Measurements from ENCODE around the gene TALDO1. TPM values are rescaled to one million over a fixed set of nuclear protein-coding genes. Genes with fewer than 3 reads are reported as not detected.

Gene TALDO1
- total RNA-seq, 6 donors from 2014 or later, result 163 to 313 (median 217) TPM

- H3K4me3 ChIP-seq, result no peak overlapping the region
- ATAC-seq (ENCODE audit: low FRiP score in 2 of 2), result no peak
These were observed 13.0 kb downstream of the TALDO1 start for GRCh38 chr11:760236-760635.

DNA sequence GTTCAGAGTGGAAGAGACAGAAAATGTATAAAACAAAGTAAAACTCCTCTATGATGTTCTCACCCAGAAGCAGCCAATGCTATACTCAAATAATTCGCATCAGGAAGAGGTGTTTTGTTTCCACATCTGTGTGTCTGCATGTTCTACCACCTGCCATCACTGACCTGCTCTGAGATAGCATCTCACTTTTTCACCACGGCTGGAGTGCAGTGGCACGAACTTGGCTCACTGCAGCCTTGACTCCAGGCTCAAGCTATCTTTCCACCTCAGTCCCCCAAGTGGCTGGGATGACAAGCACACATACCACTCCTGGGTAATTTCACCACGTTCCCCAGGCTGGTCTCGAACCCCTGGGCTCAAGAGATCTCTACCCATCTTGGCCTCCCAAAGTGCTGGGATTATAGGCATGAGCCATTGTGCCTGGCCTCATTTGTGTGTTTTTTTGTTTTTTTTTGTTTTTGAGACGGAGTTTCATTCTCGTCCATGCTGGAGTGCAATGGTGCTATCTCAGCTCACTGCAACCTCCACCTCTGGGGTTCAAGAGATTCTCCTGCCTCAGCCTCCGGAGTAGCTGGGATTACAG is 14.4 kb downstream of the TALDO1 start:
- Histone ChIP-seq H3K9me3 (no peaks in the 10 kb centered on the region), H3K4me1 (peaks cover 0 to 7% (median 6%) of the 10 kb centered on the region in 4 donors), H3K36me3 (peaks cover 36 to 95% (median 82%) of the 10 kb centered on the region in 4 donors), H3K27ac (no peak overlapping the region), H3K27me3 (no peaks in the 10 kb centered on the region), H3K4me3 (no peak overlapping the region)
- 92 to 93% methylated on average over 8 of the region's 8 CpGs for WGBS, 2 donors
- DNase-seq (no peak), ATAC-seq (ENCODE audit: low FRiP score in 2 of 2) (no peak)
- TF ChIP-seq POLR2A (IDR thresholded peaks at IDR 0.05), result no peak
- no peak for TF ChIP-seq POLR2AphosphoS5 (IDR thresholded peaks at IDR 0.05)
- TF ChIP-seq, protein P1, sequence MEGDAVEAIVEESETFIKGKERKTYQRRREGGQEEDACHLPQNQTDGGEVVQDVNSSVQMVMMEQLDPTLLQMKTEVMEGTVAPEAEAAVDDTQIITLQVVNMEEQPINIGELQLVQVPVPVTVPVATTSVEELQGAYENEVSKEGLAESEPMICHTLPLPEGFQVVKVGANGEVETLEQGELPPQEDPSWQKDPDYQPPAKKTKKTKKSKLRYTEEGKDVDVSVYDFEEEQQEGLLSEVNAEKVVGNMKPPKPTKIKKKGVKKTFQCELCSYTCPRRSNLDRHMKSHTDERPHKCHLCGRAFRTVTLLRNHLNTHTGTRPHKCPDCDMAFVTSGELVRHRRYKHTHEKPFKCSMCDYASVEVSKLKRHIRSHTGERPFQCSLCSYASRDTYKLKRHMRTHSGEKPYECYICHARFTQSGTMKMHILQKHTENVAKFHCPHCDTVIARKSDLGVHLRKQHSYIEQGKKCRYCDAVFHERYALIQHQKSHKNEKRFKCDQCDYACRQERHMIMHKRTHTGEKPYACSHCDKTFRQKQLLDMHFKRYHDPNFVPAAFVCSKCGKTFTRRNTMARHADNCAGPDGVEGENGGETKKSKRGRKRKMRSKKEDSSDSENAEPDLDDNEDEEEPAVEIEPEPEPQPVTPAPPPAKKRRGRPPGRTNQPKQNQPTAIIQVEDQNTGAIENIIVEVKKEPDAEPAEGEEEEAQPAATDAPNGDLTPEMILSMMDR (IDR thresholded peaks at IDR 0.05), result no peak
- TF ChIP-seq EP300 (IDR thresholded peaks at IDR 0.05), result no peak

More at GRCh38 chr11:760236-760635, 13.0 kb downstream of the TALDO1 start:
- no peak overlapping the region for H3K27ac ChIP-seq
- no peak for DNase-seq
- H3K9me3 ChIP-seq, result no peaks in the 10 kb centered on the region
- H3K4me1 ChIP-seq, result peaks cover 0 to 10% (median 7%) of the 10 kb centered on the region in 4 donors
- TF ChIP-seq POLR2A (IDR thresholded peaks at IDR 0.05), result no peak
- TF ChIP-seq EP300 (IDR thresholded peaks at IDR 0.05), result no peak
- TF ChIP-seq, protein P1 (IDR thresholded peaks at IDR 0.05), result no peak
- no peak for TF ChIP-seq POLR2AphosphoS5 (IDR thresholded peaks at IDR 0.05)
- no peaks in the 10 kb centered on the region for H3K27me3 ChIP-seq
- peaks cover 36 to 95% (median 84%) of the 10 kb centered on the region in 4 donors for H3K36me3 ChIP-seq

DNA sequence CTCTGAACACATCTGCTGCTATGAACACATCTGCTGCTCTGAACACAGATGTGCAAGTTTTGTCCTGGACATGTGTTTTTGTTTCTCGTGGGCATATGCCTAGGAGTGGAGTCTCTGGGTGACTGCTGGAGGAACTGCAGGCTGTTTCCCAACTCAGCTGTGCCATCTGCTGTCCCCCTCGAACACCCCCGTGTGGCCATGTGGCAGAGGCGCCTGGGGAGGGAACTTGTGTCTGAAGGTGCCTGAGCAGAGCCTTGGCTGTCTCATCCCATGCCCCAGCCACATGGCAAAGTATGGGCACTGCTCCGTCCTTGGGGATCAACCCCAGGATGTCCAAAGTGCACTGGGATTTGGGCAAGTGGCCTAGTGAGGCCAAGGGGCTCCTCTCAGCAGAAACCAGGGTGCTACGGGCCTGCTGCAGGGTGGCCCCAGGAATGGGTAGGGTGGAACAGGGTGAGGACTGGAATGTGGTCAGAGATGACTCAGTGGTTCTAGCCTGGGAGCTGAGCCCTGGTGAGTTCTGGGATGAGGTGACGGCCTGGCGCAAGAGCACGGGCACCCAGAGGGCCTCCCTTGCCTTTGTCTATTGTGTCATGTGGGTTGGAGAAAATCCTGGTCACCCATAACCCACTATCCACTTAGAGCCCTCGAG is 15.3 kb downstream of the TALDO1 start:
- TF ChIP-seq EP300 (IDR thresholded peaks at IDR 0.05), result no peak
- TF ChIP-seq, protein P1 (IDR thresholded peaks at IDR 0.05), result peak in 3 of 6 experiments; percentile 21 to 37 (median 26)
- WGBS, 2 donors, result 44 to 50% methylated on average over 1 to 10 of the region's 10 CpGs
- Histone ChIP-seq H3K9me3 (no peaks in the 10 kb centered on the region), H3K27me3 (no peaks in the 10 kb centered on the region), H3K4me1 (peaks cover 0 to 7% (median 6%) of the 10 kb centered on the region in 4 donors), H3K27ac (peak overlapping the region in 3 of 4 donors; percentile 32 to 35 (median 35)), H3K4me3 (no peak overlapping the region), H3K36me3 (peaks cover 36 to 89% (median 74%) of the 10 kb centered on the region in 4 donors)
- DNase-seq (peak in 1 of 2 donors; percentile 76), ATAC-seq (ENCODE audit: low FRiP score in 2 of 2) (peak; percentile 46 to 82)

DNA sequence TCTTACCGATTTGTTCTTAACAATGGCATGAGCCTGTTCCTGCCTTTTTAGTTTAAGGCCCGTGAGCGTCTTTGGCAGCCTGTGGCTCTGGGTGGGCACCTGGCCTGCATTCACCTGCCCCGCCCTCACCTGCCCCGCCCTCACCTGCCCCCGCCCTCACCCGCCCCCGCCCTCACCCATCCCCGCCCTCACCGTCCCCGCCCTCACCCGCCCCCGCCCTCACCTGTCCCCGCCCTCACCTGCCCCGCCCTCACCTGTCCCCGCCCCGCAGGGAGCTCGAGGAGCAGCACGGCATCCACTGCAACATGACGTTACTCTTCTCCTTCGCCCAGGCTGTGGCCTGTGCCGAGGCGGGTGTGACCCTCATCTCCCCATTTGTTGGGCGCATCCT is 15.8 kb downstream of the TALDO1 start:
- peak overlapping the region in 3 of 4 donors; percentile 32 to 35 (median 35) for H3K27ac ChIP-seq
- H3K4me1 ChIP-seq, result peaks cover 0 to 7% (median 6%) of the 10 kb centered on the region in 4 donors
- DNase-seq (peak; percentile 56 to 73), ATAC-seq (ENCODE audit: low FRiP score in 2 of 2) (peak in 1 of 2 donors; percentile 68)
- TF ChIP-seq, protein P1 (IDR thresholded peaks at IDR 0.05), result no peak
- TF ChIP-seq POLR2AphosphoS5 (IDR thresholded peaks at IDR 0.05) (no peak), POLR2A (IDR thresholded peaks at IDR 0.05) (no peak), EP300 (IDR thresholded peaks at IDR 0.05) (no peak)
- H3K27me3 ChIP-seq, result no peaks in the 10 kb centered on the region
- 69 to 81% methylated on average over 5 to 23 of the region's 24 CpGs for WGBS, 2 donors
- H3K36me3 ChIP-seq, result peaks cover 36 to 84% (median 71%) of the 10 kb centered on the region in 4 donors
- no peak overlapping the region for H3K4me3 ChIP-seq
- H3K9me3 ChIP-seq, result no peaks in the 10 kb centered on the region
